Lower leg skin (tissue), 3 donors: ENCODE data around the gene IGSF21.

Source experiments
- CTCF ChIP-seq, 3 donors: fragments of 450-650 bp; IDR thresholded peaks; one replicate each; pipeline ENCODE4 v1.5.1; 2016; ENCODE audit warnings: antibody characterized with exemption in 3 of 3, mild to moderate bottlenecking in 3 of 3, moderate library complexity in 2 of 3
- POLR2A ChIP-seq, 2 donors: fragments of 450-650 bp; IDR thresholded peaks; one replicate each; pipeline ENCODE4 v1.6.1; 2016 to 2017; ENCODE audit warnings: antibody characterized with exemption in 2 of 2, mild to moderate bottlenecking in 1 of 2, moderate library complexity in 1 of 2

- no peak for TF ChIP-seq POLR2A (IDR thresholded peaks at IDR 0.05)
- TF ChIP-seq CTCF (IDR thresholded peaks at IDR 0.05): no peak
These were observed 37.7 kb upstream of the IGSF21 start for GRCh38 chr1:18069903-18070302.
